Lower leg skin (tissue), 4 donors: ENCODE results near the gene MYO18B. TPM values are rescaled to one million over a fixed set of nuclear protein-coding genes. Genes with fewer than 3 reads are reported as not detected.

Source experiments
- DNase-seq, 2 donors: peaks; one replicate each; pipeline ENCODE4 v3.0.0-alpha.2; 2019; ENCODE audit warnings: low spot score in 2 of 2
- H3K4me3 ChIP-seq: fragments of 200-600 bp; sonication (generic); 2 replicates; pipeline ENCODE4 v1.5.1; 2017; ENCODE audit warnings: mild to moderate bottlenecking, low read depth; ENCODE audit not compliant: poor library complexity, severe bottlenecking
- CTCF ChIP-seq, 3 donors: fragments of 450-650 bp; IDR thresholded peaks; one replicate each; pipeline ENCODE4 v1.5.1; 2016; ENCODE audit warnings: antibody characterized with exemption in 3 of 3, mild to moderate bottlenecking in 3 of 3, moderate library complexity in 2 of 3
- POLR2A ChIP-seq, 2 donors: fragments of 450-650 bp; IDR thresholded peaks; one replicate each; pipeline ENCODE4 v1.6.1; 2016 to 2017; ENCODE audit warnings: antibody characterized with exemption in 2 of 2, mild to moderate bottlenecking in 1 of 2, moderate library complexity in 1 of 2
- WGBS, 2 donors: methylation state at CpG; one replicate each; pipeline ENCODE4 v1.1.5; 2018; 5-methylcytosine and 5-hydroxymethylcytosine counted together
- intact Hi-C: fragments of 100-400 bp; cut with DNase I; formaldehyde crosslinking; loops from one replicate; pipeline ENCODE4 v1.15.0; 2023; ENCODE audit warnings: low total_unique reads
- total RNA-seq, 4 donors: library from RNA; depleted of rRNA; stranded (reverse); fragments of >200 nt; gene quantifications; one replicate each; pipeline ENCODE4 v1.1.0, GENCODE V29; 2016

Gene MYO18B
- total RNA-seq, 4 donors from 2014 or later, result 1.5 to 3.4 TPM; not detected in 2

- DNase-seq, result no peak
- no peak overlapping the region for H3K4me3 ChIP-seq
- intact Hi-C loops, result loop anchor here (5.0 kb wide), 1 partner anchor 545 kb away; no protein-coding TSS in a partner anchor
- TF ChIP-seq CTCF (IDR thresholded peaks at IDR 0.05) (no peak), POLR2A (IDR thresholded peaks at IDR 0.05) (no peak)
- 39 to 52% methylated on average over 3 of the region's 3 CpGs for WGBS, 2 donors
Observed at GRCh38 chr22:26072621-26073020, 330.6 kb downstream of the MYO18B start.

- intact Hi-C loops, result no loop called here
- TF ChIP-seq POLR2A (IDR thresholded peaks at IDR 0.05) (no peak), CTCF (IDR thresholded peaks at IDR 0.05) (no peak)
- 44 to 67% methylated on average over 1 of the region's 1 CpG for WGBS, 2 donors
Observed at GRCh38 chr22:26075251-26075650, 333.3 kb downstream of the MYO18B start.

GRCh38 chr22:26079009-26079408 lies 337.0 kb downstream of the MYO18B start:
- no peak for TF ChIP-seq POLR2A (IDR thresholded peaks at IDR 0.05)
- intact Hi-C loops, result no loop called here
- no peak for DNase-seq
- 58 to 64% methylated on average over 4 of the region's 4 CpGs for WGBS, 2 donors
- H3K4me3 ChIP-seq, result no peak overlapping the region

More at GRCh38 chr22:26075251-26075650, 333.3 kb downstream of the MYO18B start:
- no peak overlapping the region for H3K4me3 ChIP-seq
- no peak for DNase-seq

Other genes with a start within 250 kb of the MYO18B start
- 1 to 10 TPM; 4.2 to 6.9 (median 5.8) TPM for gene GRK3, start 177.5 kb upstream of the MYO18B start, total RNA-seq